Subcutaneous abdominal adipose tissue (tissue), 5 donors: ENCODE results near the gene F13A1.

Experiments
- H3K27ac ChIP-seq: one replicate; pipeline ENCODE4 v1.7.0; 2013; ENCODE audit warnings: low read depth, mild to moderate bottlenecking, inconsistent platforms, low read length, moderate library complexity
- H3K27me3 ChIP-seq, 5 donors: one replicate each; pipeline ENCODE4 v1.7.0; 2013; ENCODE audit warnings: low read length in 5 of 5, inconsistent platforms in 1 of 5; ENCODE audit not compliant: control insufficient read depth in 5 of 5, insufficient read depth in 4 of 5
- H3K36me3 ChIP-seq, 5 donors: one replicate each; pipeline ENCODE4 v1.7.0; 2013; ENCODE audit warnings: low read length in 5 of 5; ENCODE audit not compliant: control insufficient read depth in 5 of 5, insufficient read depth in 5 of 5
- H3K4me1 ChIP-seq, 5 donors: one replicate each; pipeline ENCODE4 v1.7.0; 2013; ENCODE audit warnings: low read length in 5 of 5, mild to moderate bottlenecking in 3 of 5, moderate library complexity in 1 of 5; ENCODE audit not compliant: control insufficient read depth in 5 of 5, insufficient read depth in 5 of 5
- H3K4me3 ChIP-seq, 5 donors: one replicate each; pipeline ENCODE4 v1.7.0; 2013; ENCODE audit warnings: low read length in 5 of 5, low read depth in 1 of 5
- H3K9ac ChIP-seq, 5 donors: one replicate each; pipeline ENCODE4 v1.7.0; 2013; ENCODE audit warnings: low read length in 5 of 5, mild to moderate bottlenecking in 4 of 5, moderate library complexity in 3 of 5
- H3K9me3 ChIP-seq, 5 donors: one replicate each; pipeline ENCODE4 v1.7.0; 2013; ENCODE audit warnings: low read length in 5 of 5; ENCODE audit not compliant: control insufficient read depth in 5 of 5
- donor health status: healthy.
- donor health status: healthy.
- donor health status: healthy.
- donor health status: healthy.
- donor health status: healthy.

The F13A1 gene

GRCh38 chr6:6148192-6148815, 172.2 kb downstream of the F13A1 start:
- no peak overlapping the region for H3K27ac ChIP-seq
- peaks cover 0 to 18% (median 16%) of the 10 kb centered on the region in 5 donors for H3K4me1 ChIP-seq
- H3K27me3 ChIP-seq, result no peaks in the 10 kb centered on the region
- H3K9ac ChIP-seq, result no peak overlapping the region
- H3K9me3 ChIP-seq, result no peaks in the 10 kb centered on the region
- H3K36me3 ChIP-seq, result peaks cover 4 to 56% (median 6%) of the 10 kb centered on the region in 5 donors
- H3K4me3 ChIP-seq, result no peak overlapping the region

DNA sequence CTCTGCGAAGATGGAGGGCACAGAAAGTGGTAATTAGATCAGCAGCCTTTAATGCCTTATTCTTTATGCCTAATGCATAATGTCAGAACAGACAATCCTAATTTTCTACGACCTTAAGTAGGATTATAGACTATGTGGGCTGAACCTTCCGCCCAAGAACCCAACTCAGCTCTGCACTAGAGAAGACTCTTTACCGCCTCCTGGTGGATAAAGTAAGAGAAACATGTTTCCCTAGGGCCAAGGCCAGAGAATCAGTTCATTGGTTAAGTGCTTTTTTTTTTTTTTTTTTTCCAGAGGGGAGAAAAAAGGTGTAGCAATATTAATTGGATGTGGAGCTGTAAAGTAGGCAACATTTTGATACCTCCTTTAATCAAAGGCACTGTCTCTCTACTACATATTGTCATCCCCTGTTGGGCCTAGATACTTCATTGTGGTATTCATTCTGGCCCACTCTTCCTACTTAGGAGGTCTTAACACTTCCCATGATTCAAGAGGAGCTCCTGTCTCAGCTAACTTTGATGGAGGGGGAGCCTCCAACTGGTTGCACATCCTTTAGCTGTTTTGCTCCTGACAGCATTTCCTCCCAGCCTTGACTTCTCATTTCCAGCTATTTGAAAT, 188.9 kb downstream of the F13A1 start:
- no peak overlapping the region for H3K4me3 ChIP-seq
- H3K36me3 ChIP-seq, result no peaks in the 10 kb centered on the region
- H3K9me3 ChIP-seq, result no peaks in the 10 kb centered on the region
- no peak overlapping the region for H3K9ac ChIP-seq
- H3K27ac ChIP-seq, result no peak overlapping the region
- H3K4me1 ChIP-seq, result no peaks in the 10 kb centered on the region
- H3K27me3 ChIP-seq, result no peaks in the 10 kb centered on the region

- no peaks in the 10 kb centered on the region for H3K4me1 ChIP-seq
- H3K4me3 ChIP-seq, result no peak overlapping the region
- no peak overlapping the region for H3K27ac ChIP-seq
- H3K27me3 ChIP-seq, result peaks cover 0 to 2% (median 0%) of the 10 kb centered on the region in 5 donors
- H3K9me3 ChIP-seq, result peaks cover 0 to 8% (median 3%) of the 10 kb centered on the region in 5 donors
- no peaks in the 10 kb centered on the region for H3K36me3 ChIP-seq
- no peak overlapping the region for H3K9ac ChIP-seq
These were observed 195.0 kb downstream of the F13A1 start for GRCh38 chr6:6125495-6125894.

DNA sequence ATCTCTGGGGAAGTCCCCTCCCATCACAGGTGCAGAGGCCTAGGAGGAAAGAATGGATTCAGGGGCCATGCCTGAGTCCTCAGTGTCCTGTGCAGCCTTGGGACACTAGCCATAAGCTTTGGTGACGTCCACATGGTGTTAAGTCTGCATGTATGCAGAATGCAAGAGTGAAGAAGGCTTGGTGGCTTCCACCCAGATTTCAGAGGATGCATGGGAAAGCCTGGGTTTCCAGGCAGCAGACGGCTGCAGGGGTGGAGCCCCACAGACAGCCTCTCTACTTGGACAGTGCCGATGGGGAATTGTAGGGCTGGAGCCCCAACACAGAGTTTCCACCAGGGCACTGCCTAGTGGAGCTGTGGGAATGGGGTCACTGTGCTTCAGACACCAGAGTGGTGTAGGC, 196.7 kb downstream of the F13A1 start:
- Histone ChIP-seq H3K4me3 (no peak overlapping the region), H3K9me3 (peaks cover 0 to 8% (median 3%) of the 10 kb centered on the region in 5 donors), H3K9ac (no peak overlapping the region), H3K27ac (no peak overlapping the region), H3K4me1 (no peaks in the 10 kb centered on the region), H3K36me3 (no peaks in the 10 kb centered on the region), H3K27me3 (peaks cover 0 to 2% (median 0%) of the 10 kb centered on the region in 5 donors)

DNA sequence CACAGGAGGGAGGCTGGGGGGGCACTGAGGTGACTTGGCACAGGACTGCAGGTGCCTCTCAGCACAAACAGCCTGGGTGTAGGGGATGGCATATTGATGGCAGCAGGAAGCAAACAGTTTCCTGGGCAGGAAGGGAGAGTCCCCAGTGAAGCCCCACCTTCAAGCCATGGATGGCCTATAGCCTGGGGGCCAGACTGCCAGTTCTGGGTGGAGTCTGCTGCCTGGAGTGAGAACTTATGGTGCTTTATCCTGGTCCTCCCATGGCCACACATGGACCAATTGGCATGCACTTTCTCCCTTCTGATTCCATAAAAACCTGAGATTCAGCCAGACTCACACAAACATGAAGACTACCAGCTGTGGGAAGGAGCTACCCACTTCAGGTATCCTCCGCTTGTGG, 198.5 kb downstream of the F13A1 start:
- no peaks in the 10 kb centered on the region for H3K36me3 ChIP-seq
- no peak overlapping the region for H3K9ac ChIP-seq
- no peak overlapping the region for H3K4me3 ChIP-seq
- H3K27me3 ChIP-seq, result peaks cover 0 to 2% (median 0%) of the 10 kb centered on the region in 5 donors
- H3K4me1 ChIP-seq, result no peaks in the 10 kb centered on the region
- H3K27ac ChIP-seq, result no peak overlapping the region
- H3K9me3 ChIP-seq, result peaks cover 0 to 8% (median 3%) of the 10 kb centered on the region in 5 donors

DNA sequence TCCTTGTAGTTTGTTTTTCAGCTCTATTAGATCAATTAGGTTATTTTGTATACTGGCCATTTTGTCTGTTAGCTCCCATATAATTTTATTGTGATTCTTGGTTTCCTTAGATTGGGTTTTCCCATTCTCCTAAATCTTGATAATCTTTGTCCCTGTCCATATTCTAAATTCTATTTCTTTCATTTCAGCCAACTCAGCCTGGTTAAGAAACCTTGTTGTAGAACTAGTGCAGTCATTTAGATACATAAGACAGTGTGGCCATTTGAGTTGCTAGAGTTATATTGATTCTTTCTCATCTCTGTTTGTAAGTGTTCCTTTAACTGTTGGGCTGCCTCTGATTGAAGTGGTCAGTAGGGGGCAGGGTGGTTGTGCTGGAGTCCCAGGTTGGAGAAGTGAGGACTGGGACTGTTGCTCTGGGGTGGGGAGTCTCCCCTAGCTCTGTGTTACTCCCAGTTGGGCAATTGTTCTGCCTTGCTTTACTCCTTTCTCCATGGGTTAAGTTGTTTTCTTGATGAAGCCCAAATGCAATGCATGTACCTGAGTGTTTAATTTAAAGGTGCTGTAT, 214.9 kb downstream of the F13A1 start:
- H3K36me3 ChIP-seq, result no peaks in the 10 kb centered on the region
- no peaks in the 10 kb centered on the region for H3K27me3 ChIP-seq
- peaks cover 0 to 8% (median 0%) of the 10 kb centered on the region in 5 donors for H3K9me3 ChIP-seq
- H3K9ac ChIP-seq, result no peak overlapping the region
- no peak overlapping the region for H3K27ac ChIP-seq
- H3K4me3 ChIP-seq, result no peak overlapping the region
- H3K4me1 ChIP-seq, result no peaks in the 10 kb centered on the region
